Astrocyte (in vitro differentiated cells and primary cell): ENCODE measurements around the gene ACAA2.

Experiments used
- EZH2 ChIP-seq: IDR thresholded peaks from 2 replicates; pipeline ENCODE4 v1.6.1; 2012; ENCODE audit warnings: mild to moderate bottlenecking, low read length, inconsistent platforms; ENCODE audit not compliant: insufficient read depth
- TF ChIP-seq, protein P1 (sequence below): IDR thresholded peaks from 2 replicates; pipeline ENCODE4 v1.5.1; 2011; ENCODE audit warnings: low read depth, mild to moderate bottlenecking, inconsistent platforms, low read length, moderate library complexity; ENCODE audit not compliant: insufficient read depth

DNA sequence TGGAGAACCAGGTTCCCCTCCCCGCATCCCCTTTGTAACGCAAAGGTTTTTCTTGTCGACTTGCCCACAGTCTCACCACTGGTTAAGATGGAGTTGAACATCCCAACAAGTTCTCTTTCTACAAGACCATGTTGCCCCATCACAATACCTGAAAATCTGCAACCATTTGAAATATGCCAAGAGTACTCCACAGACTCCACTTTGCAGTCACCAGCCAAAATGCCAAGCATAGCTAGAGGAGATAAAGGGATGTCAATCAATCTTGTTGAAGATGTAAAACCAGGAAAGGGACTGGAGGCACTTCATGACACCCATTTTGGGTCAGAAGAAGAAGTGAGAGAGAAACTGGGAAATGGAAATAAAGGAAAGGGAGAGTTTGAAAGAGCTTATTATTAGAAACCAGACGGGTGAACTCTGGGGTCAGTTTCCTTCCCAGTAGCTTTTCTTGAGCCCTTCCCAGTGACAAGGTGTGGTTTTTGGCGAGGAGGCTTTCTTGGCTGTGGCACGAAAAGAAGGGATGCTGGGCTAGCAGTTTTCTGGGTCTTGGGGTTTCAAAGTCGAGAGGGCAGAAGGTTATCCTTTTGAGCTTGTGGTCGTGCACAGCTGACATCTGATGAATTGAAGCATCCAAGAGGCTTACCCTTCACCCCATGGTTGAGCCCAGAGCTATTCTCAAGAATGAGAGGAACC, 79.3 kb downstream of the ACAA2 start:
- TF ChIP-seq, protein P1, sequence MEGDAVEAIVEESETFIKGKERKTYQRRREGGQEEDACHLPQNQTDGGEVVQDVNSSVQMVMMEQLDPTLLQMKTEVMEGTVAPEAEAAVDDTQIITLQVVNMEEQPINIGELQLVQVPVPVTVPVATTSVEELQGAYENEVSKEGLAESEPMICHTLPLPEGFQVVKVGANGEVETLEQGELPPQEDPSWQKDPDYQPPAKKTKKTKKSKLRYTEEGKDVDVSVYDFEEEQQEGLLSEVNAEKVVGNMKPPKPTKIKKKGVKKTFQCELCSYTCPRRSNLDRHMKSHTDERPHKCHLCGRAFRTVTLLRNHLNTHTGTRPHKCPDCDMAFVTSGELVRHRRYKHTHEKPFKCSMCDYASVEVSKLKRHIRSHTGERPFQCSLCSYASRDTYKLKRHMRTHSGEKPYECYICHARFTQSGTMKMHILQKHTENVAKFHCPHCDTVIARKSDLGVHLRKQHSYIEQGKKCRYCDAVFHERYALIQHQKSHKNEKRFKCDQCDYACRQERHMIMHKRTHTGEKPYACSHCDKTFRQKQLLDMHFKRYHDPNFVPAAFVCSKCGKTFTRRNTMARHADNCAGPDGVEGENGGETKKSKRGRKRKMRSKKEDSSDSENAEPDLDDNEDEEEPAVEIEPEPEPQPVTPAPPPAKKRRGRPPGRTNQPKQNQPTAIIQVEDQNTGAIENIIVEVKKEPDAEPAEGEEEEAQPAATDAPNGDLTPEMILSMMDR: no peak
- no peak for TF ChIP-seq EZH2
